Measurements from ENCODE around the gene FRMD4A. TPM values are rescaled to one million over a fixed set of nuclear protein-coding genes. Genes with fewer than 3 reads are reported as not detected.

Gene FRMD4A
- total RNA-seq, 2 donors from 2014 or later: 22.3 to 22.4 TPM

GRCh38 chr10:13628661-13629060 lies 702.1 kb downstream of the FRMD4A start:
- Histone ChIP-seq H3K4me3 (ENCODE audit: low read length) (peak overlapping the region; percentile 54), H3K4me1 (ENCODE audit: control insufficient read depth, insufficient read depth, low read length) (peaks cover 9% of the 10 kb centered on the region), H3K9me3 (ENCODE audit: control insufficient read depth, low read length) (no peaks in the 10 kb centered on the region), H3K27me3 (ENCODE audit: control insufficient read depth, insufficient read depth, low read length, poor library complexity, severe bottlenecking) (peaks cover 5% of the 10 kb centered on the region), H3K36me3 (ENCODE audit: control insufficient read depth, insufficient read depth, low read length) (peaks cover 11% of the 10 kb centered on the region), H3K27ac (ENCODE audit: low read depth, low read length) (peak overlapping the region; percentile 76), H3K9ac (ENCODE audit: extremely low read depth, low read length, poor library complexity, severe bottlenecking) (peak overlapping the region; percentile 47)
- TF ChIP-seq, protein P1, sequence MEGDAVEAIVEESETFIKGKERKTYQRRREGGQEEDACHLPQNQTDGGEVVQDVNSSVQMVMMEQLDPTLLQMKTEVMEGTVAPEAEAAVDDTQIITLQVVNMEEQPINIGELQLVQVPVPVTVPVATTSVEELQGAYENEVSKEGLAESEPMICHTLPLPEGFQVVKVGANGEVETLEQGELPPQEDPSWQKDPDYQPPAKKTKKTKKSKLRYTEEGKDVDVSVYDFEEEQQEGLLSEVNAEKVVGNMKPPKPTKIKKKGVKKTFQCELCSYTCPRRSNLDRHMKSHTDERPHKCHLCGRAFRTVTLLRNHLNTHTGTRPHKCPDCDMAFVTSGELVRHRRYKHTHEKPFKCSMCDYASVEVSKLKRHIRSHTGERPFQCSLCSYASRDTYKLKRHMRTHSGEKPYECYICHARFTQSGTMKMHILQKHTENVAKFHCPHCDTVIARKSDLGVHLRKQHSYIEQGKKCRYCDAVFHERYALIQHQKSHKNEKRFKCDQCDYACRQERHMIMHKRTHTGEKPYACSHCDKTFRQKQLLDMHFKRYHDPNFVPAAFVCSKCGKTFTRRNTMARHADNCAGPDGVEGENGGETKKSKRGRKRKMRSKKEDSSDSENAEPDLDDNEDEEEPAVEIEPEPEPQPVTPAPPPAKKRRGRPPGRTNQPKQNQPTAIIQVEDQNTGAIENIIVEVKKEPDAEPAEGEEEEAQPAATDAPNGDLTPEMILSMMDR (conservative IDR thresholded peaks at IDR 0.05): no peak
- WGBS, 2 experiments (ENCODE audit: insufficient coverage in 1 of 2, insufficient read length in 1 of 2): 81 to 86% methylated on average over 5 to 6 of the region's 7 CpGs
- Mint-ChIP-seq H3K4me3 (no peak overlapping the region), H3K27me3 (ENCODE audit: insufficient read depth) (peaks cover 25% of the 10 kb centered on the region), H3K9me3 (no peaks in the 10 kb centered on the region), H3K27ac (peak overlapping the region; percentile 52), H3K36me3 (ENCODE audit: low read depth) (peaks cover 20% of the 10 kb centered on the region), H3K4me1 (peaks cover 27% of the 10 kb centered on the region)
- DNase-seq: no peak

- 78 to 88% methylated on average over 5 to 7 of the region's 7 CpGs for WGBS, 2 experiments (ENCODE audit: insufficient coverage in 1 of 2, insufficient read length in 1 of 2)
- DNase-seq: no peak
- no peak overlapping the region for H3K27ac Mint-ChIP-seq
These were observed 703.0 kb downstream of the FRMD4A start for GRCh38 chr10:13627459-13628310.

GRCh38 chr10:13624630-13625029 lies 706.1 kb downstream of the FRMD4A start:
- Histone ChIP-seq H3K9ac (ENCODE audit: extremely low read depth, low read length, poor library complexity, severe bottlenecking) (no peak overlapping the region), H3K27ac (ENCODE audit: low read depth, low read length) (no peak overlapping the region), H3K27me3 (ENCODE audit: control insufficient read depth, insufficient read depth, low read length, poor library complexity, severe bottlenecking) (peaks cover 5% of the 10 kb centered on the region), H3K9me3 (ENCODE audit: control insufficient read depth, low read length) (no peaks in the 10 kb centered on the region), H3K4me1 (ENCODE audit: control insufficient read depth, insufficient read depth, low read length) (peaks cover 9% of the 10 kb centered on the region), H3K36me3 (ENCODE audit: control insufficient read depth, insufficient read depth, low read length) (peaks cover 3% of the 10 kb centered on the region), H3K4me3 (ENCODE audit: low read length) (no peak overlapping the region)
- no peak overlapping the region for H3K4me3 Mint-ChIP-seq
- DNase-seq: no peak
- peaks cover 12% of the 10 kb centered on the region for H3K27me3 Mint-ChIP-seq (ENCODE audit: insufficient read depth)
- TF ChIP-seq, protein P1 (conservative IDR thresholded peaks at IDR 0.05): no peak
- peaks cover 6% of the 10 kb centered on the region for H3K36me3 Mint-ChIP-seq (ENCODE audit: low read depth)
- WGBS, 2 experiments (ENCODE audit: insufficient coverage in 1 of 2, insufficient read length in 1 of 2): 95% methylated on average over 1 of the region's 1 CpG; no CpG with 5 or more reads in 1 of the 2 experiments
- H3K27ac Mint-ChIP-seq: no peak overlapping the region
- H3K4me1 Mint-ChIP-seq: peaks cover 11% of the 10 kb centered on the region
- H3K9me3 Mint-ChIP-seq: no peaks in the 10 kb centered on the region

More at GRCh38 chr10:13627459-13628310, 703.0 kb downstream of the FRMD4A start:
- no peaks in the 10 kb centered on the region for H3K9me3 Mint-ChIP-seq
- H3K36me3 ChIP-seq (ENCODE audit: control insufficient read depth, insufficient read depth, low read length): peaks cover 11% of the 10 kb centered on the region
- H3K9me3 ChIP-seq (ENCODE audit: control insufficient read depth, low read length): no peaks in the 10 kb centered on the region
- TF ChIP-seq, protein P1 (conservative IDR thresholded peaks at IDR 0.05): no peak
- H3K4me3 Mint-ChIP-seq: no peak overlapping the region
- peaks cover 5% of the 10 kb centered on the region for H3K27me3 ChIP-seq (ENCODE audit: control insufficient read depth, insufficient read depth, low read length, poor library complexity, severe bottlenecking)
- peaks cover 20% of the 10 kb centered on the region for H3K36me3 Mint-ChIP-seq (ENCODE audit: low read depth)
- peak overlapping the region; percentile 35 for H3K9ac ChIP-seq (ENCODE audit: extremely low read depth, low read length, poor library complexity, severe bottlenecking)
- H3K4me3 ChIP-seq (ENCODE audit: low read length): peak overlapping the region; percentile 25
- H3K4me1 ChIP-seq (ENCODE audit: control insufficient read depth, insufficient read depth, low read length): peaks cover 9% of the 10 kb centered on the region
- no peak overlapping the region for H3K27ac ChIP-seq (ENCODE audit: low read depth, low read length)
- H3K4me1 Mint-ChIP-seq: peaks cover 17% of the 10 kb centered on the region
- H3K27me3 Mint-ChIP-seq (ENCODE audit: insufficient read depth): peaks cover 25% of the 10 kb centered on the region

All from endodermal cell (in vitro differentiated cells).